Measurements from ENCODE around the gene DDX31.

- TF ChIP-seq CTCF (IDR thresholded peaks at IDR 0.05; ENCODE audit: low read depth, low read length, poor library complexity, severe bottlenecking) (no peak), EZH2phosphoT487 (IDR thresholded peaks at IDR 0.05; ENCODE audit: borderline replicate concordance, low read length) (no peak)
These were observed 47.7 kb upstream of the DDX31 start for GRCh38 chr9:132717326-132717945.

Measured in DOHH2 (cell line).